ENCODE measurements around the gene TMEM201. TPM values are rescaled to one million over a fixed set of nuclear protein-coding genes. Genes with fewer than 3 reads are reported as not detected.
"Not testable (repeated sequence)": the region's sequence is repeated elsewhere in the genome, so short reads cannot be mapped to it uniquely, and the experiment has no call there.

The TMEM201 gene
- polyA plus RNA-seq, 4 donors = 15.1 to 19.3 (median 16.7) TPM

DNA sequence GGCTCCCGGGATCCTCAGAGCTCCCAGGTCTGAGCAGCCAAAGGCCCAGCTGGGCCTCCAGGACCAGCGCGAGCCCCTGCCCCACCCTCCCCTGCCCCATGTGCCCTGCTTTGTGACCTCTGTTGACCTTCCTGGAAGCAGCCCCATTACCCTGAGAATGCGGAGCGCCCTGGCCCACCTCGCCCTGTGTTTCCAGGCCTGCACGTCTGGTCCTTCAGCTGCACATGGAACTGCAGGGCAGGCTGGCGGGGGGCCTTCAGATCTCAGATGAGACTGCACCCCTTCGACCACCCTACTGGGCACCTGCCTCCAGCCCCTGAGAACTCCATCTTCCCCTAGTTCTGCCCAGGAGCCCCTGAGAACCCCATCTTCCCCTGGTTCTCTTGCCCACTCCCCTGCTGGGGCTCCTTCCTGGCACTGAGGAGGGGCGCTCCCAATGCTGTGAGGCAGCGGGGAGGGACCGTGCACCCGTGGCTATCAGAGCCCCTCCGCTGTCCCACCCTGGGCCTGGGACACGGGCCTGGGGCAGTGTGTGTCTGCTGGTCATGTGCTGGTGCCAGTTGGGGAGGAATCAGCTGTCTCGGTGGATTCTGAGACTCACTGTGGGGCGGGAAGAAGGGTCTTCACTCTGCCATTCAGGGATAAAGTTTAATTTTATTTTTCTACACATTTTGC is 25.1 kb downstream of the TMEM201 start:
- no peak for DNase-seq (ENCODE audit: low read depth in 4 of 4, low spot score in 3 of 4)

DNA sequence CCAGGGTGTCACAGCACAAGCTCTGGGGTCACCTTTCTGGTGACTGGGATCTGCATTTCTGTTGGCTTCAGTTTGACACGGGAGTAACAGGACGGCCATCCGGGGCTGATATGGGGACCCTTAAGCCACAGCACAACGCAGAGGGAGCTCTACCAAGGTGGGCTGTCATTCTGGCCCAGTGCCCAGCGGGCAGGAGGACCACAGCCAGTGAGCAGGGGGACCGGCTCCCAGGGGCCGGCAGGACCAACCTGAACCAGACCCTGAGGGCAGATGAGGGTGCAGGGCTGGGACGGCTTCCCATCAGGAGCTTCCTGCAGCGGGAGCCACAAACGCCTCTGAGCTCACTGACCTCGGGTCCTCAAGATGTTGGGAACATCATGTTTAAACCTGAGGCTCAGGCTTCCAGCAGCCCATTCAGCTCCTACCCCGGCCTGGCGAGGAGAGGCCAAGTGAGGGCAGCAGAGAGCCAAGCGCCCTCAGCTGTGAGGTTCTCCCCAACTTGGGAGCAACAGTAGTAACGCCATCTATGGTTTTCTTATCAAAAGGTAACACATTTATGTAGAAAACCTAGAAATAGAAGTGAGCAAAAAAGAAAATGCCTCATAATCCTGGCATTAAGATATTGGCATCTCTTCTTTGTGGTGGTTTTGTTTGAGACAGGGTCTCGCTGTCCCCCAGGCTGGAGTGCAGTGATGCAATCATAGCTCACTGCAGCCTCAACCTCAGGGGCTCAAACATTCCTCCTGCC is 26.8 kb downstream of the TMEM201 start:
- no peak for DNase-seq (ENCODE audit: low read depth in 4 of 4, low spot score in 3 of 4)

- DNase-seq (ENCODE audit: low read depth in 4 of 4, low spot score in 3 of 4) = no peak
Measured at GRCh38 chr1:9618909-9619679, 30.4 kb downstream of the TMEM201 start.

- no peak for DNase-seq (ENCODE audit: low read depth in 4 of 4, low spot score in 3 of 4)
Measured at GRCh38 chr1:9621032-9621431, 32.3 kb downstream of the TMEM201 start.

- DNase-seq (ENCODE audit: low read depth in 4 of 4, low spot score in 3 of 4) = no peak
Measured at GRCh38 chr1:9624081-9624480, 35.4 kb downstream of the TMEM201 start.

DNA sequence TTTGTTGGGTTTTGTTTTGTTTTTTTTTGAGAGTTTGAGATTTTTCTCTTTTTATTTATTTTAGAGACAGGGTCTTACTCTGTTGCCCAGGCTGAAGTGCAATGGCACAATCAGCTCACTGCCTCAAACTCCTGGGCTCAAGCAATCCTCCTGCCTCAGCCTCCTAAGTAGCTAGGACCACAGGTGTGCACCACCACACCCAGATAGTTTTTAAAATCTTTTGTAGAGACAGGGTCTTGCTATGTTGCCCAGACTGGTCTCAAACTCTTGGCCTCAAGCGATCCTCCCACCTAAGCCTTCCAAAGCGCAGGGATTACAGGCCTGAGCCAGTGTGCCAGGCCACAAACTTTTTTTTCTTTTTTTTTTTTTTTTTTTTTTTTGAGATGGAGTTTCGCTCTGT is 36.3 kb downstream of the TMEM201 start:
- DNase-seq (ENCODE audit: low read depth in 4 of 4, low spot score in 3 of 4) = not testable (repeated sequence)

DNA sequence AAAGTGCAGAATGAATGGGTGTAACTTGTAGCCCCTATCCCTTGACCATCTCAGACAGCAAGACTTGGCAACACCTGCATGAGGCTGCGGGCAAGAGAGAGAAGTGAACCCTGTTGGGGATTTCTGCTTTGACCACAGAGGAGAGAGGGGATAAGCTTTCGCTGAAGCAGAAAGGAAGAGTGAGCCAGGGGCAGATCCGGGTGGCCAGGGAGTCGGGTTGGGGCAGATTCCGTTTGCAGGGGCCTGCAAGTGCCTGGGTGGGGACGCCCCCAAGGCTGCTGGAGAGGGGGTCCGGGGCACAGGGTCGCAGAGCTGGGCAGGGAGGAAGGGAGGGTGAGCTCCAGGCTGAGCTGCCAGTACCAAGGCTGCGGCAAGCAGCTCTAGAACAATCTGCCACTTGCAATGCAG is 37.5 kb downstream of the TMEM201 start:
- DNase-seq (ENCODE audit: low read depth in 4 of 4, low spot score in 3 of 4) = no peak

- no peak for DNase-seq (ENCODE audit: low read depth in 4 of 4, low spot score in 3 of 4)
Measured at GRCh38 chr1:9628541-9629444, 40.1 kb downstream of the TMEM201 start.

DNA sequence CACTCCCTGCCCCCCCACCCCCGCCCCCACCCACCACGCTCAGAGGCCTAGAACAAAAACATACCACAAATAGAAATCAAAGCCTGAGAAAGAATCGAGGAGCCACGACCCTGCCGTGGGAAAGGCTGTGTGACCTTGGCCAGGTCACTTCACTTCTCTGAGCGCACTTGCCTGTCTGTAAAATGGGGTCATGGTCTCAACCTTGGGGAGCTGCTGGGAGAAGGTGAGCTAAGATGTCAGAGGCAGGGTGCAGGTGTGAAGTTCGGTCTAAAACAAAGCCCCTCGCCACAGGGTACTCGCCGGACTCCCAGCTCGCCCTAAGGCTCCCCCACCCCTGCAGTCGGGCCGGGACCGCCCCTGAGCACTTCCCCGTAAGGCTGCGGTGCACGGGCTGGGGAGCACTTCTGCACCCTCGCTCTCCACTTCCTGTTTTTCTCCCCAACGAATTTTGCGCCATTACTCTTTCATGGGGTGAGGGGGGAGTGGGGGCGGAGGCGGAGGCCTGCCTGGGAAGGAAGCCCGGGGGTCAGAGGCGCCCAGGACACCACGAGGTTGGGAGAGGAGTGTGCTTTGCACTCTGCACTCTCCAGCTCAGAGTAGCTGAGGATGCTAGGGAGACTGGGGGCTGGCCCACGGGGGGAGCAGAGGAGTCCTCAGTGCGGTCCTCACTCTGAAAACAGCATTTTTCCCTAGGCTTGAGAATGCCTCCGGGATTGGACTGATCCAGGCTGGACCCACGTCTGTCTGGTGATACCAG is 40.9 kb downstream of the TMEM201 start:
- DNase-seq (ENCODE audit: low read depth in 4 of 4, low spot score in 3 of 4) = no peak

- no peak for DNase-seq (ENCODE audit: low read depth in 4 of 4, low spot score in 3 of 4)
Measured at GRCh38 chr1:9630331-9631111, 41.8 kb downstream of the TMEM201 start.

GRCh38 chr1:9631613-9632012 is 42.9 kb downstream of the TMEM201 start:
- DNase-seq (ENCODE audit: low read depth in 4 of 4, low spot score in 3 of 4) = no peak

GRCh38 chr1:9633493-9633892 is 44.8 kb downstream of the TMEM201 start:
- DNase-seq (ENCODE audit: low read depth in 4 of 4, low spot score in 3 of 4) = no peak

DNA sequence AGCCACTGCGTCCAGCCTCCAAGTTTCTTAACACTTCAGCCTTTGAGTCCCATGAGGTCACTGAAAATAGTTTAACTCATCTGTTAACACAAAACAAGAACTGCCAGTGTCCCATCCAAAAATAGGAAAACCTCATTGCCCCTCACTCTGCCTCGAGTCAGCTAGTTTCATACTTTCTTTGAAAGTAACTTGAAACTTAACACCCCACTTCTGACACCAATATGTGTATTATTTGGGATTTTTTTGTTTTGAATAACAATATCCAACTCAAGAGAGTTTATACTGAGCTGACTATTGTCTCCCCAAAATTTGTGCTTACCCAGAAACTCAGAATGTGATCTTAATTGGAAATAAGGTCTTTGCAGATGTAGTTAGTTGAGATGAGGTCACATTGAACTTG is 45.9 kb downstream of the TMEM201 start:
- DNase-seq (ENCODE audit: low read depth in 4 of 4, low spot score in 3 of 4) = no peak

- no peak for DNase-seq (ENCODE audit: low read depth in 4 of 4, low spot score in 3 of 4)
Measured at GRCh38 chr1:9639227-9639626, 50.5 kb downstream of the TMEM201 start.

GRCh38 chr1:9643351-9644256 is 54.9 kb downstream of the TMEM201 start:
- no peak for DNase-seq (ENCODE audit: low read depth in 4 of 4, low spot score in 3 of 4)

DNA sequence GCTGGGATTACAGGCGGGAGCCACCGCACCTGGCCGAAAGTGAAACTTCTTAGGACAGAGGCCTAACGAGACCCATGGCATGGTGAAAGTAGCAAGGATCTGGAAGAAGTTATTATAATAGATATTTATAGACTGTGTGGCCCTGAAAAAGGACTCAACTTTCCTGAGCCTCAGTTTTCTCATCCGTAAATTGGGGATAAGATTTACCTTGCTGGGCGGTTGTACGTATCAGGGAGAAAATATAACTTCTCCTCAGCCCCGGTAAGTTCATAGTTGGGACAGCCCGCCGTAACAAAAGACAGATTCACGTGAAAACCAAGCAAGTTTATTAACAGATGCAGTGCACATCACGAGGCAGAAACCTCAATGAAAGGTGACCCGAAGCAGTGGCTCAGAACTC is 57.3 kb downstream of the TMEM201 start:
- DNase-seq (ENCODE audit: low read depth in 4 of 4, low spot score in 3 of 4) = no peak

DNA sequence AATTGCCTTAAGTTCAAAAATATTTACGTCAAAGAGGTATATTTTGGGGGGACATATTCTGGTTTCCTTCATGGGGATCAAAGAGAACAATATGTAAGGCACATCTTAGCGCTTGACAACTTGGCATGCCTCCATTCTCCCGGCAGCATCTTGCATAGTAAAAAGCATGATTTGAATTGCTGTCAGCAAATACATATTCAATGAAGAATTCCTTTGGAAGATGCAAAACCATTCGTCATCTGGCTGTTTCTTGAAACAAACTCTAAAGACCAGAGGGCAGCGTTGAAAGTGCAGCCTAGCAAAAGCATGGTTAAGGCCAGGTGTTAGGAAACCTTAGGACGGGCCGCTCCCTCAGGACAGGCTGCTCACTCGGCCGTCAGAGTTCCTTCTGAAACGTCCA is 59.5 kb downstream of the TMEM201 start:
- DNase-seq (ENCODE audit: low read depth in 4 of 4, low spot score in 3 of 4) = no peak

- DNase-seq (ENCODE audit: low read depth in 4 of 4, low spot score in 3 of 4) = no peak
Measured at GRCh38 chr1:9649769-9650168, 61.1 kb downstream of the TMEM201 start.

Data from right renal pelvis (tissue), 4 donors.